B cell (primary cell): ENCODE results near the gene PCAT7. TPM values are rescaled to one million over a fixed set of nuclear protein-coding genes. Genes with fewer than 3 reads are reported as not detected.

Experiments used
- ATAC-seq: fragments of 200-7000 bp; cut with Tn5 transposase; one replicate; pipeline ENCODE4 v1.10.0; 2021; ENCODE audit warnings: low read depth, mild to moderate bottlenecking, moderate number of reproducible peaks, moderate library complexity
- CTCF ChIA-PET: fragments of 350-600 bp; sonication (Branson Sonifier 250); formaldehyde crosslinking; loops from one replicate; lab custom pipeline; 2021; ENCODE audit warnings: antibody characterized with exemption, inconsistent platforms; lab: Charles Lee
- POLR2A ChIA-PET: fragments of 350-600 bp; sonication (Branson Sonifier 250); formaldehyde crosslinking; loops from one replicate; lab custom pipeline; 2021; ENCODE audit warnings: antibody characterized with exemption; lab: Charles Lee
- DNase-seq: peaks from one replicate; pipeline ENCODE4 v3.0.0; 2013
- H2AFZ ChIP-seq: 2 replicates; pipeline ENCODE4 v1.6.1; 2012; ENCODE audit warnings: mild to moderate bottlenecking, low read depth, low read length; ENCODE audit not compliant: insufficient read depth, poor library complexity, severe bottlenecking
- H3K27ac ChIP-seq, 2 donors: 1 replicate in 1 of 2; 2 replicates in 1 of 2; pipeline ENCODE4 v1.5.1; 2012 to 2013; ENCODE audit warnings: low read length in 2 of 2, mild to moderate bottlenecking in 2 of 2, moderate library complexity in 1 of 2
- H3K27me3 ChIP-seq, 4 experiments: fragments of 200-600 bp in 1 of 4; sonication (generic) in 1 of 4; replicated peaks in 1 of 4; 1 replicate in 2 of 4; 2 replicates in 2 of 4; pipeline versions ENCODE4 v1.6.1 to v1.7.0; 2013 to 2016; ENCODE audit warnings: low read length in 3 of 4, mild to moderate bottlenecking in 2 of 4, mixed read lengths in 1 of 4, moderate library complexity in 1 of 4; ENCODE audit not compliant: insufficient read depth in 4 of 4, control insufficient read depth in 3 of 4; ENCODE audit errors: control extremely low read depth in 1 of 4
- H3K36me3 ChIP-seq, 2 experiments: replicated peaks in 1 of 2; 1 replicate in 1 of 2; 2 replicates in 1 of 2; pipeline versions ENCODE4 v1.6.1 to v1.7.1; 2013; ENCODE audit warnings: low read length in 1 of 2; ENCODE audit not compliant: insufficient read depth in 2 of 2, control insufficient read depth in 1 of 2; ENCODE audit errors: control extremely low read depth in 1 of 2, extremely low read depth in 1 of 2
- H3K4me1 ChIP-seq, 2 donors: fragments of 200-600 bp in 1 of 2; sonication (generic) in 1 of 2; 1 replicate in 1 of 2; 2 replicates in 1 of 2; pipeline versions ENCODE4 v1.5.1 to v1.6.1; 2013 to 2017; ENCODE audit warnings: low read length in 2 of 2; ENCODE audit not compliant: control insufficient read depth in 2 of 2, insufficient read depth in 2 of 2
- H3K4me2 ChIP-seq: replicated peaks from 2 replicates; pipeline ENCODE3; 2012; ENCODE audit warnings: mild to moderate bottlenecking, low read depth, low read length; ENCODE audit not compliant: poor library complexity, severe bottlenecking
- H3K4me3 ChIP-seq, 5 experiments: fragments of 200-600 bp in 1 of 5; sonication (generic) in 1 of 5; 1 replicate in 3 of 5; 2 replicates in 2 of 5; pipeline versions ENCODE4 v1.5.1 to v1.7.0; 2011 to 2016; ENCODE audit warnings: low read length in 4 of 5, mild to moderate bottlenecking in 4 of 5, low read depth in 2 of 5, control low read depth in 1 of 5, moderate library complexity in 1 of 5; ENCODE audit not compliant: insufficient read depth in 1 of 5; ENCODE audit errors: control extremely low read depth in 1 of 5, extremely low read depth in 1 of 5
- H3K79me2 ChIP-seq: fragments of 200-600 bp; sonication (generic); one replicate; pipeline ENCODE4 v1.6.0; 2016; ENCODE audit warnings: low read length; ENCODE audit not compliant: control insufficient read depth, insufficient read depth
- H3K9ac ChIP-seq: fragments of 200-600 bp; sonication (generic); 2 replicates; pipeline ENCODE4 v1.6.1; 2017; ENCODE audit warnings: mild to moderate bottlenecking, low read length, moderate library complexity
- H3K9me3 ChIP-seq, 3 donors: one replicate each; pipeline versions ENCODE4 v1.6.1 to v1.7.1; 2013; ENCODE audit warnings: low read length in 2 of 3; ENCODE audit not compliant: control insufficient read depth in 2 of 3, insufficient read depth in 1 of 3; ENCODE audit errors: control extremely low read depth in 1 of 3
- H4K20me1 ChIP-seq: 2 replicates; pipeline ENCODE4 v1.6.0; 2012; ENCODE audit warnings: mild to moderate bottlenecking, low read length; ENCODE audit not compliant: insufficient read depth, control insufficient read depth, poor library complexity, severe bottlenecking
- H3K27ac Mint-ChIP-seq: one replicate; pipeline ENCODE4 v1.8.0; 2021; ENCODE audit warnings: mixed read lengths
- H3K27me3 Mint-ChIP-seq: one replicate; pipeline ENCODE4 v1.8.0; 2021; ENCODE audit warnings: mixed read lengths
- H3K4me1 Mint-ChIP-seq: one replicate; pipeline ENCODE4 v1.8.0; 2021; ENCODE audit warnings: mixed read lengths
- H3K4me3 Mint-ChIP-seq: one replicate; pipeline ENCODE4 v1.8.0; 2021; ENCODE audit warnings: mixed read lengths
- H3K9me3 Mint-ChIP-seq: one replicate; pipeline ENCODE4 v1.8.0; 2022; ENCODE audit warnings: mixed read lengths; ENCODE audit not compliant: insufficient read depth
- CTCF ChIP-seq: fragments of 200-600 bp; IDR thresholded peaks from one replicate; pipeline ENCODE4 v1.8.0; 2022; ENCODE audit warnings: antibody characterized with exemption, mild to moderate bottlenecking
- EZH2 ChIP-seq: IDR thresholded peaks from 2 replicates; pipeline ENCODE4 v1.6.1; 2012; ENCODE audit warnings: borderline replicate concordance, low read depth, mild to moderate bottlenecking, moderate library complexity, low read length; ENCODE audit not compliant: insufficient read depth, poor library complexity, severe bottlenecking
- WGBS: methylation state at CpG from one replicate; pipeline ENCODE4 v1.1.5; 2013; ENCODE audit warnings: missing lambda C conversion rate; ENCODE audit not compliant: insufficient coverage; 5-methylcytosine and 5-hydroxymethylcytosine counted together
- intact Hi-C: fragments of 100-400 bp; cut with micrococcal nuclease; formaldehyde crosslinking; loops from one replicate; pipeline ENCODE4 v1.10.0; 2022
- polyA plus RNA-seq: library from polyadenylated mRNA; depleted of rRNA; stranded (reverse); fragments of >200 nt; gene quantifications from 2 replicates; pipeline ENCODE4 v1.2.3, GENCODE V29; 2012
- total RNA-seq, 2 donors: library from RNA; stranded (reverse); fragments of 120-200 nt in 1 of 2; gene quantifications; 1 replicate in 1 of 2; 2 replicates in 1 of 2; pipeline versions ENCODE4 v1.2.3 to v1.2.4, GENCODE V29; 2013 to 2022

The PCAT7 gene
- total and polyA plus RNA-seq, 2 donors (not counting 1 experiment from before 2014, with no cell fraction given), result not detected

DNA sequence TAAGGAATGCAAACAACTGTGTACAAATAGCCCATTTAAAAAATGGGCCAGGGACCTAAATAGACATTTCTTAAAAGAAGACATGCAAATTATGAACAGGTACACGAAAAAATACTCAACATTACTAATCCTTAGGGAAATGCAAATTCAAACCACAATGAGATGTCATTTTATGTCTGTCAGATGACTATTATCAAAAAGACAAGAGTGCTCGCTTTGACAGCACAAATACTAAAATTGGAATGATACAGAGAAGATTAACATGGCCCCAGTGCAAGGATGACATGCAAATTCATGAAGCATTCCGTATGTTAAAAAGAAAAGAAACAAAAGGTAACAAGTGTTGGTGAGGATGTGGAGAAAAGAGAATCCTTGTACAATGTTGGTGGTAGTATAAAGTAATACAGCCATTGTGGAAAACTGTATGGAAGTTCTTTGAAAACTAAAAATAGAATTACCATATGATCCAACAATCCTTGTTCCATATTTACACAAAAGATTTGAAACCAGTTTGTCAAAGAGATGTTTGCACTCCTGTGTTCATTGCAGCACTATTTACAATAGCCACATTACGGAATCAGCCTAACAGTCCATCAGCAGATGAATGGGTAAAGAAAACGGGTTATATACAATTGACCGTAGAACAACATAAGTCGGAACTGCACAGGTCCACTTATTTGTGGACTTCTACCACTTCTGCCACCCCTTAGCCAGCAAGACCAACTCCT, 47.2 kb upstream of the PCAT7 start:
- no peak overlapping the region for H3K27ac Mint-ChIP-seq
- Histone ChIP-seq H3K4me3 (no peak overlapping the region), H3K4me2 (no peak overlapping the region), H4K20me1 (no peaks in the 10 kb centered on the region), H3K27me3 (no peaks in the 10 kb centered on the region), H3K4me1 (no peaks in the 10 kb centered on the region), H3K9me3 (peaks cover 0 to 4% (median 0%) of the 10 kb centered on the region in 3 donors), H3K9ac (no peak overlapping the region), H3K27ac (no peak overlapping the region), H3K79me2 (no peaks in the 10 kb centered on the region), H2AFZ (no peak overlapping the region), H3K36me3 (no peaks in the 10 kb centered on the region)
- H3K4me3 Mint-ChIP-seq, result no peak overlapping the region
- H3K27me3 Mint-ChIP-seq, result peaks cover 5% of the 10 kb centered on the region
- intact Hi-C loops, result no loop called here
- no peak for DNase-seq
- no peak for TF ChIP-seq CTCF
- no peak for TF ChIP-seq EZH2
- no peak for ATAC-seq
- no peaks in the 10 kb centered on the region for H3K9me3 Mint-ChIP-seq
- ChIA-PET CTCF (no interaction called here), POLR2A (no interaction called here)
- peaks cover 6% of the 10 kb centered on the region for H3K4me1 Mint-ChIP-seq
- 98% methylated on average over 5 of the region's 7 CpGs for WGBS

- Histone ChIP-seq H3K9me3 (no peaks in the 10 kb centered on the region), H3K27ac (no peak overlapping the region), H3K9ac (no peak overlapping the region), H3K36me3 (no peaks in the 10 kb centered on the region), H3K4me3 (no peak overlapping the region), H2AFZ (no peak overlapping the region), H4K20me1 (no peaks in the 10 kb centered on the region), H3K4me1 (no peaks in the 10 kb centered on the region), H3K27me3 (no peaks in the 10 kb centered on the region), H3K4me2 (no peak overlapping the region), H3K79me2 (no peaks in the 10 kb centered on the region)
- ChIA-PET CTCF (no interaction called here), POLR2A (no interaction called here)
- no peak for DNase-seq
- intact Hi-C loops, result no loop called here
- Mint-ChIP-seq H3K27me3 (no peaks in the 10 kb centered on the region), H3K9me3 (no peaks in the 10 kb centered on the region), H3K4me3 (no peak overlapping the region), H3K27ac (no peak overlapping the region), H3K4me1 (peaks cover 6% of the 10 kb centered on the region)
- TF ChIP-seq EZH2, result no peak
- TF ChIP-seq CTCF, result no peak
- no peak for ATAC-seq
- 79% methylated on average over 3 of the region's 6 CpGs for WGBS
These were observed 43.5 kb upstream of the PCAT7 start for GRCh38 chr9:94511134-94511954.
